ENCODE data around the gene PFDN6.

- TF ChIP-seq CTCF (optimal IDR thresholded peaks at IDR 0.05 in 1 of 3, IDR thresholded peaks at IDR 0.05 in 1 of 3, conservative IDR thresholded peaks at IDR 0.05 in 1 of 3; ENCODE audit: extremely low read depth in 1 of 3, insufficient read depth in 2 of 3, low read length in 3 of 3) (no peak), EZH2 (IDR thresholded peaks at IDR 0.05; ENCODE audit: low read length) (no peak)
Observed at GRCh38 chr6:33286946-33287914, 2.2 kb upstream of the PFDN6 start.
